Measurements from ENCODE around the gene TMEM255B. TPM values are rescaled to one million over a fixed set of nuclear protein-coding genes. Genes with fewer than 3 reads are reported as not detected.
A peak's percentile ranks its signal among the peaks of the same experiment; 100 is the strongest.

Gene TMEM255B
- total and polyA plus RNA-seq, 7 experiments from 2014 or later, result 0.08 to 3.3 (median 1.3) TPM; not detected in 1

DNA sequence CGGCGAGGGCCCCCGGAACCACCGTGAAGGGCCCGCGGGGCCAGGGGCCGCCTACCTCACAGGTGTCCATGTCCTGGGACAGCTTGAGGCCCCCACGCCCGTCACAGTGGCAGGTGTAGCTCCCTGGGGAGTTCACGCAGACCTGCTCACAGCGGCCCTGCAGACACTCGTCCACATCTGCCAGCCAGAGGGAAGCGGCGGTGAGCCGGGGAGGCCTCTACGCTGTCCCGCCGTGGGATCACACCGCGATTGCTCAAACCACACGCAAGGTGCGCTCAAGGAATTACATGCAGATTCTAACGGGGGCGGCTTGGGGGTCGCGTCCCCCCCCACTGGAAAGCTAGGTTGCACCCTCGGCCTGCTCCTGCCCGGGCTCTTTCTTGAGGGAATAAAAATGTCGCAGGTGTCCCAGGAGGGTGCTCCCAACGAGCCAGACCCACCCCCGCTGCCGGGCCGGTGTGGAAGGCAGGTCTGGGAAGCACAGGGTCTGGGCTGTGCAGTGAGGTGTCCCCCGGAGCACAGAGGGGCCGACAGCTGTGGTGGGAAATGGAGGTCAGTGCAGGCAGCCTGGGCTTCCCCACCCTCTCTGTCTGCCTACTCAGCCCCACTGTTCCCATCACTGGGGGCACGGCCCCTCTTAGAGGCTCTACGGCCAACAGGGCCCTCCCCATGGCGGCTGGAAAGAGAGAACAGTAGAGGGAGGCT is 75.6 kb downstream of the TMEM255B start:
- Histone ChIP-seq H3K4me1 (ENCODE audit: control insufficient read depth in 2 of 2, insufficient read depth in 2 of 2, low read length in 2 of 2) (no peaks in the 10 kb centered on the region), H3K36me3 (ENCODE audit: control insufficient read depth in 2 of 3, insufficient read depth in 3 of 3, low read length in 3 of 3) (no peaks in the 10 kb centered on the region), H3K27ac (ENCODE audit: low read depth, low read length) (no peak overlapping the region), H3K4me3 (ENCODE audit: low read length) (no peak overlapping the region), H3K9me3 (ENCODE audit: control insufficient read depth in 2 of 3, low read length in 3 of 3) (no peaks in the 10 kb centered on the region), H3K27me3 (ENCODE audit: control insufficient read depth in 2 of 2, insufficient read depth in 2 of 2, low read length in 2 of 2) (no peaks in the 10 kb centered on the region)
- H3K27ac Mint-ChIP-seq, result peak overlapping the region in 1 of 9 donors; percentile 20
- no peaks in the 10 kb centered on the region for H3K27me3 Mint-ChIP-seq
- no peaks in the 10 kb centered on the region for H3K9me3 Mint-ChIP-seq
- CTCF ChIA-PET, result no interaction called here
- POLR2A ChIA-PET, result interaction anchor here (0.6 kb wide), 1 partner anchor 94 kb away, joined by 3 read pairs; no protein-coding TSS in a partner anchor
- no peak for DNase-seq
- H3K4me1 Mint-ChIP-seq, result peaks cover 0 to 13% (median 0%) of the 10 kb centered on the region in 7 donors
- no peak overlapping the region for H3K4me3 Mint-ChIP-seq
- ATAC-seq, result no peak
- intact Hi-C loops (cut with micrococcal nuclease), result no loop called here
- H3K36me3 Mint-ChIP-seq, result no peaks in the 10 kb centered on the region

DNA sequence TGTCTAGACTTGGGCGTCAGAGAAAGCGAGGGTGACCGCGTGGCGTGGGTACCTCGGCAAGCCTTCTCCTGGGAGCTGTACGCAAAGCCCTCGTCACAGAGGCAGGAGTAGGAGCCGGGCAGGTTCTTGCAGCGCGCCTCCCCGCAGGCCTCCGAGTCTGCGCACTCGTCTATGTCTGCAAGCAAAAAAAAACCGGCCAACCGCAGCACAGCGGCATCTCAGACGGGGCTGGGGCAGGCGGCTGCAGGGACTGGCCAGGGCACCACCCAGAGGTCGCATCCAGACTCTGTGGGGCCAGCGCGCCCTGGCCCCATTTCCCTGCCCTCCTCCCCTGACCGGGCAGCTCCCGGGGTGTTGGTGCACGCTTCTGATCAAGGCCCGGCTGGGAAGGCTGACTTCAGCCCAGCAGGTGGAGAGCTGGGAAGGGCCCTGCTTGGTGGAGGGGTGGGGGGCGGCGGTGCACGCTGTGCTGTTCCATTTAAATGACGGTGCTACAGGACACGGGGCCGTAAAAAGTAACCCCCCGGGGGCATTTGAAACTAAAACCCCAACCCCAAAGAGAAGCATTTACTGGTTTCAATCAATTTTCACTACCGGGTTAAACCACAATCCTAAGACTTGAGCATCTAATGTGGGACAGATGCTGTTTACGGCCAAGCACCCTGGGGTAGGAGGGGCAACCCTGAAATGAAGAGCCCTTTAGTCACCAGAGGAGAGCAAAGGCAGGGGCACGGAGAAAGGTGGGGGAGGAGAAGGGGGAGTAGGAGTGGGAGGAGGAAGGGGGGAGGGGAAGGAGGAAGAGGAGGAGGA is 76.6 kb downstream of the TMEM255B start:
- H3K27ac ChIP-seq (ENCODE audit: low read depth, low read length), result no peak overlapping the region
- POLR2A ChIA-PET, result no interaction called here
- H3K4me1 ChIP-seq (ENCODE audit: control insufficient read depth in 2 of 2, insufficient read depth in 2 of 2, low read length in 2 of 2), result peaks cover 0 to 7% of the 10 kb centered on the region in 2 donors
- DNase-seq, result no peak
- H3K36me3 ChIP-seq (ENCODE audit: control insufficient read depth in 2 of 3, insufficient read depth in 3 of 3, low read length in 3 of 3), result no peaks in the 10 kb centered on the region
- no peaks in the 10 kb centered on the region for H3K9me3 ChIP-seq (ENCODE audit: control insufficient read depth in 2 of 3, low read length in 3 of 3)
- Mint-ChIP-seq H3K27ac (peak overlapping the region in 1 of 9 donors; percentile 63), H3K36me3 (no peaks in the 10 kb centered on the region), H3K9me3 (no peaks in the 10 kb centered on the region), H3K4me3 (peak overlapping the region in 2 of 10 donors; percentile 30 to 58), H3K27me3 (no peaks in the 10 kb centered on the region), H3K4me1 (peaks cover 0 to 13% (median 0%) of the 10 kb centered on the region in 7 donors)
- CTCF ChIA-PET, result no interaction called here
- H3K4me3 ChIP-seq (ENCODE audit: low read length), result no peak overlapping the region
- intact Hi-C loops (cut with micrococcal nuclease), result no loop called here
- no peak for ATAC-seq
- H3K27me3 ChIP-seq (ENCODE audit: control insufficient read depth in 2 of 2, insufficient read depth in 2 of 2, low read length in 2 of 2), result no peaks in the 10 kb centered on the region

DNA sequence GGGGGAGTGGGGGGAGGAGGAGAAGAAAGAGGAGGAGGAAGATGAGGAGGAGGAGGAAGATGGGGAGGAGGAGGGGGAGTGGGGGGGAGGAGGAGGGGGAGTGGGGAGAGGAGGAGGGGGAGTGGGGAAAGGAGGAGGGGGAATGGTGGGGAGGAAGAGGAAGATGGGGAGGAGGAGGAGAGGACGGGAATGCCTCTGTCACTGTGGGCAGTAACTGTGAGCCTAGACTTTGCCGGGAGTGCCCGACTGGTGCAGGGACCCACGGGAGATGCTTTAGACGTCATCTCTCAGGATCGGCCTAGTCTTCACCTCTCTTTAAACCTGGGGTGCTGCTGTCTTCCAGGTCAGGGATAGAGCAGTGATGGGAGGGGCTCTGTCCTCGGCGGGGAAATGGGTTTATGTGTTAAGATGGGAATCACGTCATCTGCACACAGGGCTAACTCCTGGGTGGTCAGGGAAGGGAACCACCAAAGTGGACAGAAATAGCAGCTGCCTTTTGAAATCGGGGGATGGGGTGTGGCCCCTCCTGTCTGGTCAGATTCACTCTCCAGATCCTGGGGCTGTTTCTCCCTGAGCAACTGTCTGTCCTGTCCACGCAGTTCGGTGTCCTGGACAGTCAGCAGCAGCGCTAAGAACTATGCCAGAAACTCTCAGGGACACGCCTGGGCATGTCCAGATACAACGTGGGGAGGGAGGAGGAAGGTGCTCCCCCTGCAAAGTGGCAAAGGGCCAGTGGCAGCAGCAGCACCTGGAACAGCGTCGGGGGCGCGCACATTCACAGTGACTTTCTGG is 77.9 kb downstream of the TMEM255B start:
- CTCF ChIA-PET, result no interaction called here
- H3K27me3 ChIP-seq (ENCODE audit: control insufficient read depth in 2 of 2, insufficient read depth in 2 of 2, low read length in 2 of 2), result no peaks in the 10 kb centered on the region
- no peak for ATAC-seq
- H3K36me3 ChIP-seq (ENCODE audit: control insufficient read depth in 2 of 3, insufficient read depth in 3 of 3, low read length in 3 of 3), result no peaks in the 10 kb centered on the region
- POLR2A ChIA-PET, result no interaction called here
- H3K9me3 ChIP-seq (ENCODE audit: control insufficient read depth in 2 of 3, low read length in 3 of 3), result no peaks in the 10 kb centered on the region
- H3K27ac ChIP-seq (ENCODE audit: low read depth, low read length), result no peak overlapping the region
- H3K36me3 Mint-ChIP-seq, result peaks cover 0 to 5% (median 0%) of the 10 kb centered on the region in 5 donors
- peaks cover 0 to 4% (median 0%) of the 10 kb centered on the region in 5 donors for H3K27me3 Mint-ChIP-seq
- H3K27ac Mint-ChIP-seq, result peak overlapping the region in 1 of 9 donors; percentile 18
- no peak overlapping the region for H3K4me3 ChIP-seq (ENCODE audit: low read length)
- H3K4me3 Mint-ChIP-seq, result no peak overlapping the region
- peaks cover 2 to 19% (median 10%) of the 10 kb centered on the region in 7 donors for H3K4me1 Mint-ChIP-seq
- peaks cover 0 to 5% (median 0%) of the 10 kb centered on the region in 11 donors for H3K9me3 Mint-ChIP-seq
- no peak for DNase-seq
- intact Hi-C loops (cut with micrococcal nuclease), result no loop called here
- peaks cover 0 to 18% of the 10 kb centered on the region in 2 donors for H3K4me1 ChIP-seq (ENCODE audit: control insufficient read depth in 2 of 2, insufficient read depth in 2 of 2, low read length in 2 of 2)

DNA sequence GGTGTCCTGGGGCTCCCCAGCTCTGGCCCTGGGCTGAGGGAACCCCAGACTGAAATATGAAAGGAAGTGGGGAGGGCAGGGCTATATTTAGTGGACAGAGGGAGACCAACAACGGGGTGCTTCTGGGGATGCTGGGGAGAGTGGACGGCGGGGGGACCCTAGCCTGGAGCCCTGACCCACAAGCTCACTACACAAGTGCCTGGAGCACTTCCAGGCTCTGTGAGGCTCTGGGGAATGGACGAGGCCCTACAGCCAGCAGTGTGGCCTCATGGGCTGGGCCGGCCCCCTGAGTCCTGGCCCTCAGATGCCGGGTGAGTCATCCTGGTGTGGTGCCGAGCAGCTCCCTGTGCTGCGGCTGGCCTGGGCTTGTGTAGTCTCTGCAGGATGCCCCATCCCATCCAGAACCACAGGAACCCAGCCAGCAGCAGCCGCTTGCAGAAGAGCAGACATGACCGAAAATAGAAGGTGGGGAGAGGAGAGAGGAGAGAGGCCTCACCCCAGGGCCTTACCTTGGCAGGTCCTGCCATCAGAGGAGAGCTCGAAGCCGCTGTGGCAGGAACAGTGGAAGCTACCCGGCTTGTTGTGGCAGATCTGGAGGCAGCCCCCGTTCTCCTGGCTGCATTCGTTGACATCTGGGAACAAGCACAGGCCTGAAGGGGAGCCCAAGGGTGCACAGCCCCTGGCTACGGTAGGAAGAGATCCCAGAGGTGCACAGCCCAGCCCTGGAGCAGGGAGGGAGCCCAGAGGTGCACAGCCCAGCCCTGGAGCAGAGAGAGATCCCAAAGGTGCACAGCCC is 78.7 kb downstream of the TMEM255B start:
- Histone ChIP-seq H3K27ac (ENCODE audit: low read depth, low read length) (no peak overlapping the region), H3K4me1 (ENCODE audit: control insufficient read depth in 2 of 2, insufficient read depth in 2 of 2, low read length in 2 of 2) (peaks cover 0 to 23% of the 10 kb centered on the region in 2 donors), H3K9me3 (ENCODE audit: control insufficient read depth in 2 of 3, low read length in 3 of 3) (no peaks in the 10 kb centered on the region), H3K36me3 (ENCODE audit: control insufficient read depth in 2 of 3, insufficient read depth in 3 of 3, low read length in 3 of 3) (no peaks in the 10 kb centered on the region), H3K4me3 (ENCODE audit: low read length) (no peak overlapping the region), H3K27me3 (ENCODE audit: control insufficient read depth in 2 of 2, insufficient read depth in 2 of 2, low read length in 2 of 2) (no peaks in the 10 kb centered on the region)
- H3K4me1 Mint-ChIP-seq, result peaks cover 5 to 21% (median 14%) of the 10 kb centered on the region in 7 donors
- DNase-seq, result no peak
- no peak overlapping the region for H3K4me3 Mint-ChIP-seq
- intact Hi-C loops (cut with micrococcal nuclease), result no loop called here
- peaks cover 0 to 4% (median 0%) of the 10 kb centered on the region in 5 donors for H3K27me3 Mint-ChIP-seq
- ChIA-PET POLR2A (no interaction called here), CTCF (no interaction called here)
- H3K36me3 Mint-ChIP-seq, result peaks cover 0 to 6% (median 0%) of the 10 kb centered on the region in 5 donors
- ATAC-seq, result no peak
- H3K27ac Mint-ChIP-seq, result peak overlapping the region in 1 of 9 donors; percentile 58
- H3K9me3 Mint-ChIP-seq, result peaks cover 0 to 6% (median 0%) of the 10 kb centered on the region in 11 donors

DNA sequence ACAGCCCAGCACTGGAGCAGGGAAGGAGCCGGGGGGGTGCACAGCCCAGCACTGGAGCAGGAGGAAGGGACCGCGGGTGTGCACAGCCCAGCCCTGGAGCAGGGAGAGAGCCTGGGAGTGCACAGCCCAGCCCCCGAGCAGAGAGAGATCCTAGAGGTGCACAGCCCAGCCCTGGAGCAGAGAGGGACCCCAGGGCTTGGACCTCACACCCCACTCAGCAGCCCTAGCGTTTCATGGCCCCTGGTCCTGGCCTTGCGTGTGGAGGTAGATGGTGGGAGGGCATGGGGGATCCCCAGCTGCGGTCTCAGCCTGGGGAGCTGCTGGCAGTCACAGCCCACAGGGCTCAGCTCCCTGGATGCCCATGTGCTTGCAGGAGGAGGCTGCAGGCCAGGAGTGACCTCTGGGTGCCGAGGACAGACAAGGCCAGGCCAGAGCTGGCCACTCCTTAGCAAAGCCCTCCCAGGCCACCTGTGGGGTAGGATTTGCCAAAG is 79.7 kb downstream of the TMEM255B start:
- Mint-ChIP-seq H3K9me3 (peaks cover 0 to 6% (median 0%) of the 10 kb centered on the region in 11 donors), H3K27ac (no peak overlapping the region), H3K27me3 (peaks cover 0 to 4% (median 0%) of the 10 kb centered on the region in 5 donors), H3K4me3 (no peak overlapping the region), H3K4me1 (peaks cover 9 to 23% (median 14%) of the 10 kb centered on the region in 7 donors), H3K36me3 (peaks cover 0 to 6% (median 0%) of the 10 kb centered on the region in 5 donors)
- H3K4me1 ChIP-seq (ENCODE audit: control insufficient read depth in 2 of 2, insufficient read depth in 2 of 2, low read length in 2 of 2), result peaks cover 0 to 23% of the 10 kb centered on the region in 2 donors
- no peaks in the 10 kb centered on the region for H3K36me3 ChIP-seq (ENCODE audit: control insufficient read depth in 2 of 3, insufficient read depth in 3 of 3, low read length in 3 of 3)
- H3K9me3 ChIP-seq (ENCODE audit: control insufficient read depth in 2 of 3, low read length in 3 of 3), result no peaks in the 10 kb centered on the region
- DNase-seq (no peak), ATAC-seq (no peak)
- H3K27me3 ChIP-seq (ENCODE audit: control insufficient read depth in 2 of 2, insufficient read depth in 2 of 2, low read length in 2 of 2), result no peaks in the 10 kb centered on the region
- ChIA-PET CTCF (no interaction called here), POLR2A (interaction anchor here (0.7 kb wide), 1 partner anchor 115 kb away, joined by 3 read pairs; no protein-coding TSS in a partner anchor)
- H3K4me3 ChIP-seq (ENCODE audit: low read length), result no peak overlapping the region
- intact Hi-C loops (cut with micrococcal nuclease), result no loop called here
- H3K27ac ChIP-seq (ENCODE audit: low read depth, low read length), result no peak overlapping the region
